ENCODE measurements around the gene LYAR. TPM values are rescaled to one million over a fixed set of nuclear protein-coding genes. Genes with fewer than 3 reads are reported as not detected.

Gene LYAR
- total and polyA plus RNA-seq, 2 of the 13 experiments (the other 11 are each of a cell fraction or from before 2014, with no cell fraction given) = 7.8 to 94.2 TPM

DNA sequence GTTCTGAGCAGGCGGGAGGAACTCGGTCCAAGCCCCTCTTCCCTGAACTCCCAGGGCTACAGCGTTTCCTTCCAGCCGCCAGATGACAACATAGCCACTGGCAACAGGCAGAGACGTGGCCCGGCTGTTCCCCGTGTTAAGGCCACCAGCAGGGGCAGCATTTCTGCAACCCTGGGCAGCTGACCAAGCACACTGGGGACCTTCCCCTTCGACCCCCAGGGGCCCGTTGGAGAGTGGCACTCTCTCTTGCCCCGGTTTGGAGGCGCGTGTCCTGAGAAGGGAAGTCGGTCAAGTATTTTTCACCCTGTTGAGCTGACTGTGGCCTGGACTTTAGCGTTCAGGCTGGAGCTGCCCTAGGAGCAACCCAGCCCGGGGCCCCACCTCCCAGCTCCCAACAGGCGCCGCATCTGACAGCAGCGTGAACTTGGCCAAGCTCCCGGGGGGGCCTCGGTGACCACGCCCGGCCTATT lies 37.7 kb upstream of the LYAR start (continued):
- peak; percentile 84; the same call in 1 of the 2 replicates for TF ChIP-seq ZBTB7B (CRISPR knock-in tag; IDR thresholded peaks at IDR 0.05)
- no peak for TF ChIP-seq TAF1 (CRISPR knock-in tag; IDR thresholded peaks at IDR 0.05)
- no peak for TF ChIP-seq HNRNPLL (IDR thresholded peaks at IDR 0.05; ENCODE audit: low read depth, low read length, poor library complexity, severe bottlenecking)
- TF ChIP-seq, protein P1, sequence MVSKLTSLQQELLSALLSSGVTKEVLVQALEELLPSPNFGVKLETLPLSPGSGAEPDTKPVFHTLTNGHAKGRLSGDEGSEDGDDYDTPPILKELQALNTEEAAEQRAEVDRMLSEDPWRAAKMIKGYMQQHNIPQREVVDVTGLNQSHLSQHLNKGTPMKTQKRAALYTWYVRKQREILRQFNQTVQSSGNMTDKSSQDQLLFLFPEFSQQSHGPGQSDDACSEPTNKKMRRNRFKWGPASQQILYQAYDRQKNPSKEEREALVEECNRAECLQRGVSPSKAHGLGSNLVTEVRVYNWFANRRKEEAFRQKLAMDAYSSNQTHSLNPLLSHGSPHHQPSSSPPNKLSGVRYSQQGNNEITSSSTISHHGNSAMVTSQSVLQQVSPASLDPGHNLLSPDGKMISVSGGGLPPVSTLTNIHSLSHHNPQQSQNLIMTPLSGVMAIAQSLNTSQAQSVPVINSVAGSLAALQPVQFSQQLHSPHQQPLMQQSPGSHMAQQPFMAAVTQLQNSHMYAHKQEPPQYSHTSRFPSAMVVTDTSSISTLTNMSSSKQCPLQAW (CRISPR knock-in tag; IDR thresholded peaks at IDR 0.05) = peak; percentile 32; the same call in 1 of the 2 replicates
- TF ChIP-seq TGIF2 (CRISPR knock-in tag; IDR thresholded peaks at IDR 0.05) = peak; percentile 72
- peak; percentile 45; the same call in 1 of the 2 replicates for TF ChIP-seq ZNF274 (CRISPR knock-in tag; IDR thresholded peaks at IDR 0.05)
- TF ChIP-seq, protein P2, sequence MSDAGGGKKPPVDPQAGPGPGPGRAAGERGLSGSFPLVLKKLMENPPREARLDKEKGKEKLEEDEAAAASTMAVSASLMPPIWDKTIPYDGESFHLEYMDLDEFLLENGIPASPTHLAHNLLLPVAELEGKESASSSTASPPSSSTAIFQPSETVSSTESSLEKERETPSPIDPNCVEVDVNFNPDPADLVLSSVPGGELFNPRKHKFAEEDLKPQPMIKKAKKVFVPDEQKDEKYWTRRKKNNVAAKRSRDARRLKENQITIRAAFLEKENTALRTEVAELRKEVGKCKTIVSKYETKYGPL (CRISPR knock-in tag; IDR thresholded peaks at IDR 0.05) = no peak
- TF ChIP-seq, protein P3, sequence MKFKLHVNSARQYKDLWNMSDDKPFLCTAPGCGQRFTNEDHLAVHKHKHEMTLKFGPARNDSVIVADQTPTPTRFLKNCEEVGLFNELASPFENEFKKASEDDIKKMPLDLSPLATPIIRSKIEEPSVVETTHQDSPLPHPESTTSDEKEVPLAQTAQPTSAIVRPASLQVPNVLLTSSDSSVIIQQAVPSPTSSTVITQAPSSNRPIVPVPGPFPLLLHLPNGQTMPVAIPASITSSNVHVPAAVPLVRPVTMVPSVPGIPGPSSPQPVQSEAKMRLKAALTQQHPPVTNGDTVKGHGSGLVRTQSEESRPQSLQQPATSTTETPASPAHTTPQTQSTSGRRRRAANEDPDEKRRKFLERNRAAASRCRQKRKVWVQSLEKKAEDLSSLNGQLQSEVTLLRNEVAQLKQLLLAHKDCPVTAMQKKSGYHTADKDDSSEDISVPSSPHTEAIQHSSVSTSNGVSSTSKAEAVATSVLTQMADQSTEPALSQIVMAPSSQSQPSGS (CRISPR knock-in tag; IDR thresholded peaks at IDR 0.05) = 0 out of 2 replicates have a peak, but pooled peaks have one; percentile 22
- peak; percentile 58; the same call in 1 of the 2 replicates for TF ChIP-seq ERF (CRISPR knock-in tag; IDR thresholded peaks at IDR 0.05)
- TF ChIP-seq ZNF569 (CRISPR knock-in tag; IDR thresholded peaks at IDR 0.05; ENCODE audit: borderline replicate concordance) = no peak
- TF ChIP-seq SIX4 (CRISPR knock-in tag; IDR thresholded peaks at IDR 0.05) = no peak
- TF ChIP-seq ZNF777 (CRISPR knock-in tag; IDR thresholded peaks at IDR 0.05) = no peak
- 0 out of 2 replicates have a peak, but pooled peaks have one; percentile 37 for TF ChIP-seq ZNF205 (CRISPR knock-in tag; IDR thresholded peaks at IDR 0.05)
- TF ChIP-seq TRIM24 (CRISPR knock-in tag; IDR thresholded peaks at IDR 0.05) = no peak
- TF ChIP-seq STAT5B (CRISPR knock-in tag; IDR thresholded peaks at IDR 0.05) = no peak
- TF ChIP-seq ONECUT2 (CRISPR knock-in tag; IDR thresholded peaks at IDR 0.05) = no peak
- TF ChIP-seq NFYB (CRISPR knock-in tag; IDR thresholded peaks at IDR 0.05) = no peak
- no peak for TF ChIP-seq GTF2F1 (IDR thresholded peaks at IDR 0.05; ENCODE audit: low read length)
- TF ChIP-seq EP300 (IDR thresholded peaks at IDR 0.05; ENCODE audit: low read depth in 2 of 2, low read length in 2 of 2) = no peak
- TF ChIP-seq EP300 (CRISPR knock-in tag; IDR thresholded peaks at IDR 0.05; ENCODE audit: borderline replicate concordance) = no peak
- TF ChIP-seq TBX3 (IDR thresholded peaks at IDR 0.05; ENCODE audit: borderline replicate concordance) = no peak
- TF ChIP-seq POLR2G (IDR thresholded peaks at IDR 0.05; ENCODE audit: low read depth, low read length) = no peak
- no peak; the same call in 1 of the 2 replicates for TF ChIP-seq ZNF724P (CRISPR knock-in tag; IDR thresholded peaks at IDR 0.05; ENCODE audit: borderline replicate concordance)
- TF ChIP-seq ZSCAN9 (CRISPR knock-in tag; IDR thresholded peaks at IDR 0.05; ENCODE audit: borderline replicate concordance) = no peak
- no peak for TF ChIP-seq SP140L (CRISPR knock-in tag; IDR thresholded peaks at IDR 0.05; ENCODE audit: borderline replicate concordance)
- peak; percentile 37; the same call in 1 of the 2 replicates for TF ChIP-seq PHF8 (CRISPR knock-in tag; IDR thresholded peaks at IDR 0.05)
- TF ChIP-seq ZNF225 (CRISPR knock-in tag; IDR thresholded peaks at IDR 0.05) = 0 out of 2 replicates have a peak, but pooled peaks have one; percentile 67
- no peak for TF ChIP-seq MEIS2 (CRISPR knock-in tag; IDR thresholded peaks at IDR 0.05)

Data from HepG2 (cell line).